ENCODE results near the gene LRGUK.

DNA sequence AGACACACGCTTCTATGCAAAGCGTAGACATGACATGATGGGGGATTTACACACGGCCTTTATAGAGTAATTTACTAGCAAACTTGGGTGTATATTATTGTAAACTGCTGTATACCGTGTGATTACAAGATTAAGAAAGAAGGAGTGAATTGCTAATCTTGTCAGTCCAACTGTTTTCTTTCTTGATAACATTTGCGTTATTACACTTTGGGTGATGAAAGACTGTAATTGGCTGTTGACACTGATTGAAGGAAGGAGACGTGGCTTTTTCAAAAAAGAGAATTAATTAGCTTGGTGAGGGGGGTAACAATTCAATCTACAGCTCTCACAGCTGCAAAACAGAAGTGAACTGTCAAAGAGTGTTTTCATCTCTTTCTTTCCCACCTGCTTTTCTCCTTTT lies 156.9 kb downstream of the LRGUK start:
- no peak for TF ChIP-seq POLR2AphosphoS5 (IDR thresholded peaks at IDR 0.05; ENCODE audit: borderline replicate concordance, low read depth, low read length)
- TF ChIP-seq EZH2 (IDR thresholded peaks at IDR 0.05) = no peak
- TF ChIP-seq FOXP2 (optimal IDR thresholded peaks at IDR 0.05; ENCODE audit: control extremely low read depth, extremely low read length, insufficient read depth) = no peak
